Head of caudate nucleus (tissue), 42 donors: ENCODE data around the gene FIGN.

Source experiments
- DNase-seq, 42 donors: peaks; one replicate each; pipeline versions ENCODE4 v3.0.0 to v3.0.0-alpha.2; 2020 to 2021; ENCODE audit warnings: mixed read lengths in 7 of 42
- intact Hi-C: fragments of 100-400 bp; cut with DNase I; formaldehyde crosslinking; loops from one replicate; pipeline ENCODE4 v1.15.0; 2022

FIGN gene, protein sequence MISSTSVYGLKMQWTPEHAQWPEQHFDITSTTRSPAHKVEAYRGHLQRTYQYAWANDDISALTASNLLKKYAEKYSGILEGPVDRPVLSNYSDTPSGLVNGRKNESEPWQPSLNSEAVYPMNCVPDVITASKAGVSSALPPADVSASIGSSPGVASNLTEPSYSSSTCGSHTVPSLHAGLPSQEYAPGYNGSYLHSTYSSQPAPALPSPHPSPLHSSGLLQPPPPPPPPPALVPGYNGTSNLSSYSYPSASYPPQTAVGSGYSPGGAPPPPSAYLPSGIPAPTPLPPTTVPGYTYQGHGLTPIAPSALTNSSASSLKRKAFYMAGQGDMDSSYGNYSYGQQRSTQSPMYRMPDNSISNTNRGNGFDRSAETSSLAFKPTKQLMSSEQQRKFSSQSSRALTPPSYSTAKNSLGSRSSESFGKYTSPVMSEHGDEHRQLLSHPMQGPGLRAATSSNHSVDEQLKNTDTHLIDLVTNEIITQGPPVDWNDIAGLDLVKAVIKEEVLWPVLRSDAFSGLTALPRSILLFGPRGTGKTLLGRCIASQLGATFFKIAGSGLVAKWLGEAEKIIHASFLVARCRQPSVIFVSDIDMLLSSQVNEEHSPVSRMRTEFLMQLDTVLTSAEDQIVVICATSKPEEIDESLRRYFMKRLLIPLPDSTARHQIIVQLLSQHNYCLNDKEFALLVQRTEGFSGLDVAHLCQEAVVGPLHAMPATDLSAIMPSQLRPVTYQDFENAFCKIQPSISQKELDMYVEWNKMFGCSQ

DNA sequence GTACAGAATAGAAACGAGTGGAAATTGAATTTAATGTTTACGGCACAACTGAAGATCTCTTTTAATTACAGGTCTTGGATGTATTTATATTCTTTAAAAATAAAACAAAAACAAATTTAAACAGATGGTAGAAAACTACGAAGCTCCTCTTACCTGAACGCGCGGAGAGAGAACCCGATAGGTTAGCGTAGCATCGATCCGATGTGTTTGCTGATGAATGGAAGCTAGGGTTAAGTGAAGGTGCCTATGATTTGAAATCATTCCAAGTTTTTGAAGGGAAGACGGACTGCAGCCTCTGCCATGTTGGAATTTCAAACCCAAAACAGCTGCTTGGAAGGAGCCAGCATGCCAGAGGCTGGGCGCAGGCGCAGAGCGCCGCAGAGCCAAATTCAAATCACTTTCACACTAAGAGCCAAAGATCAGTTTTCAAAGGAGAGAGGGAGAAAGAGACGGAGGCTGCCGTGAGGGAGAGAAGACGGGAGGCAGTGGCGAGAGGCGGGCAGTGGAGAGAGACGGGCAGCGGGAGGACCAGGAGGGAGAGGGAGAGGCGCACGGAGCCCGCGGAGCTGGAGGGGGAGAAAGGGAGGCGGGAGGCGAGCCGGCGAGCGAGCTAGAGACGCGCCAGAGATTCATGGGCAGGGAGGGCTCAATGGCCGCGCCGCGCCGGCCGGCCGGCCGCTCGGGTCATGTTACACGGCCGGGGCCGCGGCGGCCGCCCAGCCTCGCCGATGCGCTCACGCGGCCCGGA, at the start of gene FIGN:
Gene FIGN (minus strand): TSS at position 324 of the 748 bp plus-strand sequence. CDS start 1,081 bp downstream, outside the sequence.
- peak; percentile 56 to 93 (median 84) for DNase-seq
- intact Hi-C loops: loop anchor here (5.0 kb wide), 1 partner anchor 129 kb away; no protein-coding TSS in a partner anchor

DNA sequence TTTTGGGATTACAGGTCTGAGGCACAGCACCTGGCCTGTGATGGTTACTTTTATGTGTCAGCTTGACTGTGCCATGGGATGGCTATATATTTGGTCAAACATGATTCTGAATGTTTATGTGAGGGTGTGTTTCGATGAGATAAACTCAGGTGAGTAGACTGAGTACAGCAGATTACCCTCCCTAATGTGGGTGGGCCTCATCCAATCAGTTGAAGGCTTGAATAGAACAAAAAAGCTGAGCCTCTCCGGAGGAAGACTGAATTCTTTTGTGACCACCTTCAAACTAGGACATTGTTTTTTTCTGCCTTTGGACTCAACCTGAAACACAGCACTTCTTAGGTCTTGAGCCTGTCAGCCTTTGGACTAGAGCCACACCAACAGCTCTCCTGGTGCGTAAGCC, 49.4 kb upstream of the FIGN start:
- intact Hi-C loops: no loop called here
- no peak for DNase-seq

DNA sequence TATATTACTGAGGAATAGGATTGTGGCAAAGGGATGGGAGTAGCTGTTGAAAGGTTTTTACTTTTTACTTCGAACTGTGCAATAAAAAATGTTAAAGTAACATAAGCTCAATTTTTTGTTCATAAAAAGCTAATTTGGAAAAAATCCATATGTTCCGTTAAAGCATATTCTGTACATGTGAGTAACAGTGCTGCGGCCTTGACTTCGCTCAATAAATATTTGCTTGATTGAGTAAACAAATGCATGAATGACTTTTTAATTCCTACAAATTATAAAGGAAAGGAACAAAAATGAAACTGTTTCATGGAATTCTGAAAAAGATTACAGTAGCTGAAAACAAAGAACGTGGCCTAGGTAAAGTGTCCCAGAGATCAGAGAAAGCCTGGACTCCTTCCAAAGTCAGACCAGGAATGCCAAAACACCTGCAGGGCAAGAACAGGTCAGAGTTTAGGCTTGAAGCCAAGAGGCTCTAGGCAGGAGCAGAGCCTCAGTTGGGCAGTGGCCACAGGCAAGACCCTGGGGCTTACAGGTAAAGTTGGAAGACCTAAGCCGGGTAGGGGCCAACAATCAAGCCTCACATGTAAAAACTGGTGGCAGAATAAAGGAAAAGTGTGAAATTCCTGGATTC, 44.3 kb upstream of the FIGN start:
- intact Hi-C loops: no loop called here
- DNase-seq: no peak

DNA sequence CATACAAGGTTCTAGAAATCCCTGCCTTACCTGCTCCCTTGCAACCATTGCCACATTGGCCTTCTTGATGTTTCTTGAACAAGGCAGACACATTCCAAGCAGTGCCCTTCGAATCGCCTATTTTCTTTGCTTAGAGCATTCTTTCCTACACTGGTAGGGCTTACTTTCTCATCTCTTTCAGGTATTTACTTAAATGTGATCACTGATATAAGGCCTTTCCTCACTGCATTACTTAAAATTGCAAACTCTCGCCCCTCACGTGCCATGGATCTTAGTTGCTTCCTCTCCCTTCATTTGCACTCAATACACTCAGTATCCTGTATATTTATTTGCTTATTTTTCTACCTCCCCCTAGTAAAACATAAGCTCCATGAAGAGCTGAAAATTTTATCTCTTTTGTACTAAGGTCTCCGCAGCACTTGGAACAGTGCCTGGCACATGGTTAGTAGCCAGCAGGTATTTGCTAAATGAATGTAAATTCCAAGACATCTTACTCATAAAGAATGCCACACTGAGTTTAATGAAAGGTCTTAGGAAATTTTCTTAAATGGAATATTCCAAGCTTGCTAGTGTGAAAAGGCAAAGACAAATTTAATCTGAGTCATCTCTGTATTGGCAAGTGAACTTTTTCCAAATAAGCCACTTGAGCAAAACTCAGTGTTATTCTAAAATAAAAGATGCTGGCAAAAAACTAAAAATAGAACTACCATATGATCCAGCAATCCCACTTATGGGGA, 42.4 kb upstream of the FIGN start:
- DNase-seq: no peak
- intact Hi-C loops: no loop called here

DNA sequence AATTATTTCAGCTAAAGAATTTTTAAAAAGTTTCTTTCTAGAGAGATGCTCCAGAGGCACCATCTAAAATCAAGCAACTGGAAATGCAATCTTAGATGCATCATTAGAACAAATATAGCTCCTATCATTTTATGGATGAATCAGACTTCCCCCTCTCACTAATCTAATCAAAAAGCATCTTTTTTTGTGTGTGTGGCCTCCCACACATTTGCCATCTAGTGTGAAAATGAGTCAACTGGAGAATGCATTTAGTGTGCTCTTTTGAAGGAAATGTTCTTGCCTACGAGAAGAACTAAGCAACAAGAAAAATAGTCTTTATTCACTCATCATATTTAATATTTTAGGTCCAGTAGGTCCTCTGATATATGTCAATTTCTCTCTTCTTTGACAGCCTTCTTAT, 39.5 kb upstream of the FIGN start:
- intact Hi-C loops: no loop called here
- DNase-seq: peak in 13 of 42 donors; percentile 2 to 39 (median 14)

DNA sequence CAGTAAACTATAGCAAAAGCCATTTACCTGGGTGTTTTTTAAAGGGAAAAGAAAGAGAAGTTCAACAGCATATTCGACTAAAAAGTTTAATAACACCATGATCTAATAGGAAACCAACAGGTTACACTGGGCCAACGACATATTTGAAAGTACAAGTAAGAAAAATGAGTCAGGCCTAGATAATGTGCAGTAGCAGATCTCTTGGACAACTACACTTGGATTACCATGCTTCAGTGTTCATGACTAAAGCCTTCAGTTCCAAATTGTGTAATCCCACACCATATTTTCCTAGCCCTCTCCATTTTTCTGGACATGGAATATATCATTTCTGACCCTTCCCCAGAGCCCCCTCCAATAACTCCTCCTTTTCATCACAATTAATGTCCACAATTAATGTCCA, 39.1 kb upstream of the FIGN start:
- intact Hi-C loops: no loop called here
- no peak for DNase-seq

DNA sequence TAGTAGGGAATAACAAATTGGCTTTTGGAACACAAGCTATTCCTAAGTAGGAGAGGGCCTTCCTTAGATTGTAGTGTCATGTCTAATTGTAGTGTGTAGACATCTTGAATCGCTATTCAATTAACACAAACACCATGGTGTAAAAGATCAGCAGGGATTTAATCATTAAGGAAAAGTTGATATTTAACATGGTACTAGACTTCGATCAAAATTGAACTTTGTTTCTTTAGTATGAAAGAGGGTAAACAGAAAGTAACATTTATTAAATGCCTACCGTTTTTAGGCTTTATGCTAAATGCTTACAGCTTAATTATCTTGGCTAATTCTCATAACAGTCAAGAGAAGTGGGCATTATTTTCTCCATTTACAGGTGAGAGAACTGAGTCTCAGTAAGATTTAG, 37.5 kb upstream of the FIGN start:
- DNase-seq: no peak
- intact Hi-C loops: no loop called here

DNA sequence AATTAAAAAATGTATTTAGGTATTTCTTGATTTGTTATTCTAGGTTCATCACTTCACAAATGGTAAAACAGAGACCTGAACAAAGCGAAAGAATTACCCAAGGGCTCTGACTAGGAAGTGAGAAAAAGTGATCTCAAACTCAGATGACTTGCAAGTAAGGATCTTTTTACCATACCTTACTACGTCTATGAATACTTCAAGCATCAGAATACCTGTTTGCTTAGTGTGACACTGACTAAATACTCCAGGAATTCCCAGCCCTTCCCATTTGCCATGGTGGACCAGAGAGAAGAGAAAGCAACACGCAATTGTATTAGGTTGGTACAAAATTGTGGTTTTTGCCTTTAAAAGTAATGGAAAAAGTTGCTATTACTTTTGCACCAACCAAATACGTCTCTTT, 35.8 kb upstream of the FIGN start:
- intact Hi-C loops: no loop called here
- DNase-seq: no peak

DNA sequence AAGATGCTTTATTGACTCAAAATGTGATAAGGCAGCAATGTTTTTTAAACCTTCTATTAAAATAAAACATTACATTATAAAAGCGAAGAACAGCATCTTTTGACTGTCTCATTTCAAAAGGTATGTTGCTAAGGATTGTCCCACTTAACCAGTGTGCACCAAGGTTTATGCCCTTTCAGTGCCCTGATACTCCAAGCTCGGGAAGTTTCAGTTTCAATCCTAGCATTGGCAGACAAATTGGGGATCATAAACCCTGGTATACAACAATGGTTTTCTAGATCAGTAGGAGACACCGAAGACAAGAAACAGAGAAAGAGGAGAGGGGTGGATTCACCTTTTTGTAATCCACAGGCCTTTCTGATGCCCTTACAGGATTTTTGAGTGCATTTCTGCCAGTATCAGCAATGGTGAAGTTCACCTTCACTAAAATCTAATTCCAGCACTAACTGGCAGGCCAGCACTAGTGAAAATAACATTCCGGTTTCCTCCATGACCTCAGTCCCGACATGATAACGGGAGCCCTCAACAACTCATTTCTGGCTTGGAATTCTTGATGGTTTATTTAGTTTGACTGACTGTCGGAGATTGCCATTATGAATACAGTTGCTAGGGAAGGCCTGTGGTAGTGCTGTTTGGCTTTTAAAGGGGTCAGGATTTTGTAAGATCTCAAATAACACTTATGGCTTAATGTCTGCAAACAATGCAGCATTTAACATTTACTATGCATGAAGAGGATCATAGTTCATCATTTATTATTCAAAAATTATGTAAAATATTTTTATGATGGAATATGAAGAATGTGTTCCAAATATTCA, 33.3 kb upstream of the FIGN start:
- DNase-seq: no peak
- intact Hi-C loops: no loop called here

DNA sequence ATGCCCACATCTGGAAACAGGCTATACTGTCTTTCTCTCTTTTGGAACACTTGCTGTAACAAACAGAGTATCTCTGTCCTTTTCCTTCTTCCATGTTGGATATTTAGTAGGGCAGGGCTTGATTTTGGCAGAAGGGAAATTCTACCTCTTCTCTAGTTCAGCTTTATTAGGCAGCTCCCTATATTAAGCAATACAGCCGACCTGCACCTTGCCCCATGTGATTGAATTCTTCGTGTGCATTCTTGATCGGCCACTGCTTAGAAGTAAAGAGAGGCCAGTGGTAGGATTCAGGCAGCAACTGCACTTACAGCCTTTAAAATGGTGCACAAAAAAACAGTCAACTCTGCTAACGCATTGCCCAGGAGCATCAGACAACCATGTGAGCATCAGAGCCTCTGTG, 31.3 kb upstream of the FIGN start:
- no peak for DNase-seq
- intact Hi-C loops: no loop called here

DNA sequence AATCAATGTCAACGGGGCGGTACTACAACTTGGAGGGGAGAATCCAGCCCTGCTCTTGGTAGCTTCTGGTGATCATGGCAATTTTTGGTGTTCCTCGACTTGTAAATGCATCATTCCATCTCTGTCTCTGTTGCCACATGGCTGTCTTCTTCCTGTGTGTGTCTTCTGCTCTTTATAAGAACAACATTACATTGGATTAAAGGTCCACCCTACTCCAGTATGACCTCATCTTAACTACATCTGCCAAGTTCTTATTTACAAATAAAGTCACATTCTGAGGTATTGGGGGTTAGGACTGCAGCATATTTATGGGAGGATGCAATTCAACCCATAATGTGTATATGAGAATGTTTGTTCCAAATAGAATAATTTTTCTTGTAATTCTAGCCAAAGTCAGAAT, 28.8 kb upstream of the FIGN start:
- intact Hi-C loops: no loop called here
- DNase-seq: no peak

DNA sequence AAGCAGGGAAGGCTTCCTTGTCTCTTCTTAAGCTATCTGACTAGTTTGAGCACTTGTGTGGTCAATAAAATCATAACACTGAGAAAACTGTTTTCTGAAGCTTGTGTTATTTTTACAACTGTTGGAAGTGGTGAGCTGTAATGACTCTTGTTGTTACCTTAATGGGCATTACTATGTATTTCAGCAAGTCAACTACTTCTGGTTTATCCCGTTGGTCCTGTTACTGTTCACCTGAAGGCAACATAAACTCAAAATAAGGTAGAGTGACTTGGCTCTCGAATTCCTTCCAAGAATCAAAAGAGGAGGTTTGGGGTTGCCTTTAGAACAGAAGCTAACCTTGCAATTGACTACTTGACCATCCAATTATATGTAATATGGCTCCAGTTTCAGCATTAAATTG, 23.2 kb upstream of the FIGN start:
- no peak for DNase-seq
- intact Hi-C loops: no loop called here

DNA sequence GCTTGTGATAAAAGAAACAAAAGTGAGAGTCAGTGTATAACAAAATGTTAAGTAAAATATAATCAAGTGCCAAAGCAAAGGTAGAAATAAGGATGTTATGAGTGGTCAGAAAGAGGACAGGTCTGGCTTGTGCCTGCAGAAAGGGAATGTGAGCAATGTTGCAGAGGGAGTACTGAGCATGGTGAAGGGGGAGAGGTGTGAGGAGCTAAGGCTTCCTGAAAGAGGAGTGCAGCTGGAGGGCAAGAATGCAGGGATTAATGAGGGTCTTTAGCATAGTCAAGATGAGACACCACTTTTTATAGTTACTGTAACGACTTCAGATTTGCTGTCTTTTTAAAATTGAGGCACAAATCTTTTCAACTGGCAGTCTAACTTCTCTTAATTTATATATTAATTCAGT, 22.0 kb upstream of the FIGN start:
- intact Hi-C loops: no loop called here
- DNase-seq: no peak

DNA sequence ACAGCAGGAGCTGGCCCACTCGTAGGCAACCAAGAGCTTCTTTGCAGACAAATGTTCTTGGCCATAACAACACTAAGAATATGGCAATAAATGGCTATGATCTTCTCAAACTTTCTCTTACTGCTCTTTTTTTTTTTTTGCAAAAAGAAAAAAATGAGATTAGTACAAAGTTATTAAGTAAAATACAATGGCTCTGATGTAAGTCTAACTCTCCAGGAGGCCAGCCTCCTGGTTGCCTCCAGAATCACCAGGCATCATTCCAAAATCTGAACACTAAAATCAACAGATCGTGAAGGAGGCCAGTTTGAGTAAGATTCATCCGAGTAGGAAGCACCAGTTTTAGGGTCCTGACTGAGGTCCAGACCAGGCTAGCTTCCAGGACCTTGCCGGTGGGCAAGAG, 20.8 kb upstream of the FIGN start:
- intact Hi-C loops: no loop called here
- no peak for DNase-seq

DNA sequence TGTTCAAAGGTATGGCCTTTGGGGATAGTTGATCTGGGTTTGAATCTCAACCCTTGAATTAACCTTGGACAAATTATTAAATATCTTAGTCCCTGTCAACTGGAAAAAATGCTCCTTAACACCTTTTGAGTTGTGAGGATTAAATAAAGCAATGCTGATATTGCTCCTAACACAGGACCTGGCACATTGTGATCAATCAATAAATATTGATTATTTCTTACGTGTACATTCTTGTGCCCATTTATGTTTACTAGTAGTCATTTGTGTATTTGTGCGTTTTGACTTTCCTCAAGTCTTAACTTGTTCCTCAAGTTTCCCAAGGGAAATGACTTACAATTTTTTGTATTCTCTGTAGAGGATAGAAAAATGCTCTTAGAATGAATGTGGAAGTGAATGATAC, 19.6 kb upstream of the FIGN start:
- intact Hi-C loops: no loop called here
- no peak for DNase-seq

DNA sequence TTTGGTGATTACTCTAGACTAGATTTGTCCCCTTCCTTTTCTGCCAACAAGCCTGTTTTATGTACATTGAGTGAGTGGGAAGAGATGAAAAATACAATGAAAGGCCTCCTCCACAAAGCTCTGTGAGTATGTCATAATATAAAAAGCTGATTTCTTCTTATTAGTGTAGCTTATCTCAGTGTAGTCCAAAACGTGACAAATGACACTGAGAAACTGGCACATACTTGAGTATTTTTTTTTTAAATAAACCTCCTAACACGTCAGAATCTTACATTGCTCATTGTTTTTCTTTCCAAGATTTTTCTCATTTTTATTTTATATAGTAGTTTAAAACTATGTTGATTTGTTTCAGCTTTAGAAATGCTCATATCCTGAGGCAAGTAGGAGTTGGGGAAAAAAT, 17.9 kb upstream of the FIGN start:
- intact Hi-C loops: no loop called here
- DNase-seq: no peak

DNA sequence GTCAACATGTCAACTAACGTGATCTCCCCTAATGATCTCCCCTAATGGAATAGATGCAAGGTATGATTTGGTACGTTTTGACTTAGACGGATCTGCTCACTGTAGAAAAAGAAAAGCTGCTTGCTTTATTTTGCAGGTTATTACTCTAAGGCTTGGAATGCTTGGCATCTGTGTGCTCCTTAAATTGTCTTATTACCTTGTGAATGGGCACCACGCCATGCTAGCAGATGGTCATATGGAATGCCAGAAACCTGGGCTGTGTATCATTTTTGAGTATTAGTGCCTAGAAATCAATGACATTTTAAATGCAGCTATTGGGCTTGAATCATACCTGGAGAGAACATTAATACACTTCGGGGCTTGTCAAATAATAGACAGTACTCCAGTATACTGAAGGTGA, 16.5 kb upstream of the FIGN start:
- intact Hi-C loops: no loop called here
- DNase-seq: no peak

DNA sequence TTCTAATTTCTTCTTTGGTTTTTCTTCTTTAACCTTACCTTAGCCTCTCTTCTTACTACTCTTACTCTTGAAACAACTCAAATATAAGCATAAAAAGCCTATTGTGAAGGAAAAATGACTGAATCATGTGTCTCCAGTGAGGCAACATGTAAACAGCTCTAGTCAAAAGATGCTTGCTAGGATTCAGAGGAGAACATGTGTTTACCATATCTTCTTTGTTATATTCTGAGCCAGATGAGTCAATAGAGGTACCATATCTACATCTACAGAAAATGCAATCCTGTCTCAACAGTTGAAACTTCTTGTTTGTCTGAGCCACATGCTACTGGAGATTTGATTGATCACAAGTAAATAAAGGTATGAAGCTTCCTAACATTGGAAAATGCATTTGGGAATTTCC, 15.9 kb upstream of the FIGN start:
- no peak for DNase-seq
- intact Hi-C loops: no loop called here
